Gastroesophageal sphincter (tissue), 2 donors: ENCODE results near the gene TSPAN15.

Source experiments
- EP300 ChIP-seq: sonication (generic); formaldehyde crosslinking; IDR thresholded peaks from one replicate; pipeline ENCODE4 v1.6.1; 2017; ENCODE audit warnings: antibody characterized with exemption, mild to moderate bottlenecking
- POLR2A ChIP-seq, 2 donors: fragments of 450-650 bp; IDR thresholded peaks; one replicate each; pipeline ENCODE4 v1.6.1; 2017; ENCODE audit warnings: antibody characterized with exemption in 2 of 2, mild to moderate bottlenecking in 2 of 2, moderate library complexity in 1 of 2

DNA sequence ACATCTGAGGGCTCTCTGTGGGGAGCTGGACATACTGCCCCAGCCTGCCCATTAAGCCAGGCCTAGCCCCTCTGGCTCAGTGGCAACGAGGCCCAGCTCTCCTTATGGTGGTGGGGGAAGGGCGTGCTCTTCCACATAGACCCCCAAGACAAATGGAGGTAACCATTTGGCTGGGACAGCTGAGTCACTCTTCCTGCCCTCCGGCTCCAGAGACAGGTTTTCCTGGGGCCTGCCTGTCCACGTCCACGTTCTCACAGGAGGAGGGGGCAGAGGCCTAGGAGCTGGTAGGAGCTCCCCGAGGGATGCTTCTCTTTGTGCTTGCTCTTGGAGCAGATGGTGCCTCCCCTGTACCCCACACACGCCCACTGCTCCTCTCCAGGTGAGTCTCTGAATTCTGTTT, 33.5 kb downstream of the TSPAN15 start:
- TF ChIP-seq POLR2A (IDR thresholded peaks at IDR 0.05) (no peak), EP300 (no peak)
